HCT116 (cell line): ENCODE measurements around the gene ATP5F1D. TPM values are rescaled to one million over a fixed set of nuclear protein-coding genes. Genes with fewer than 3 reads are reported as not detected.
A peak's percentile ranks its signal among the peaks of the same experiment; 100 is the strongest.

Source experiments
- ATAC-seq: fragments of 200-7000 bp; cut with Tn5 transposase; 2 replicates; pipeline ENCODE4 v1.9.1; 2020; ENCODE audit warnings: mild to moderate bottlenecking, moderate library complexity
- BruUV-seq: library from RNA; stranded (reverse); fragments of 400-500 nt; replicated peaks from 2 replicates; lab custom pipeline; 2021; lab: Mats Ljungman, UMichigan
- CTCF ChIA-PET: fragments of 300-600 bp; sonication (Branson Sonifier 250); formaldehyde crosslinking; loops from one replicate; lab custom pipeline; 2021; ENCODE audit warnings: antibody characterized with exemption; lab: Charles Lee
- POLR2A ChIA-PET: fragments of 300-600, 350-600 bp; sonication (Branson Sonifier 250); formaldehyde crosslinking; loops from one replicate; lab custom pipeline; 2021; ENCODE audit warnings: antibody characterized with exemption; lab: Charles Lee
- RAD21 ChIA-PET, 2 experiments: fragments of 300-600 bp; sonication (Branson Sonifier 250); formaldehyde crosslinking; loops; one replicate each; lab custom pipeline; 2023; ENCODE audit warnings: low total read pairs in 2 of 2; ENCODE audit not compliant: uncharacterized antibody in 2 of 2, unreplicated experiment in 2 of 2, low non-redundant PET in 1 of 2; lab: Charles Lee
- DNase-seq: peaks from one replicate; pipeline ENCODE4 v3.0.0-alpha.2; 2010; ENCODE audit warnings: low read depth, low spot score
- H2AFZ ChIP-seq: fragments of 200-600 bp; shearing (Covaris generic), sonication (generic); 2 replicates; pipeline ENCODE4 v1.6.1; 2017; ENCODE audit warnings: low read depth, mixed run types, mixed read lengths, antibody characterized with exemption, low read length; ENCODE audit not compliant: poor library complexity, severe bottlenecking
- H3K27ac ChIP-seq: 2 replicates; pipeline ENCODE4 v1.5.1; 2012; ENCODE audit warnings: low read depth, low read length
- H3K27me3 ChIP-seq: fragments of 200-600 bp; sonication (generic); 2 replicates; pipeline ENCODE4 v1.6.1; 2016; ENCODE audit warnings: mixed run types, low read length, mixed read lengths; ENCODE audit not compliant: insufficient read depth
- H3K36me3 ChIP-seq, 2 experiments: fragments of 200-500 bp in 1 of 2; fragments of 200-600 bp in 1 of 2; sonication (Bioruptor generic) in 1 of 2; sonication (generic) in 1 of 2; 2 replicates each; pipeline versions ENCODE4 v1.5.1 to v1.6.1; 2014 to 2016; ENCODE audit warnings: low read length in 2 of 2, inconsistent platforms in 1 of 2, mixed read lengths in 1 of 2, mixed run types in 1 of 2; ENCODE audit not compliant: insufficient read depth in 2 of 2, control insufficient read depth in 1 of 2
- H3K4me1 ChIP-seq, 2 experiments: fragments of 200-600 bp in 1 of 2; sonication (generic) in 1 of 2; 2 replicates each; pipeline versions ENCODE4 v1.5.1 to v1.6.1; 2012 to 2017; ENCODE audit warnings: low read length in 2 of 2, inconsistent platforms in 1 of 2, mild to moderate bottlenecking in 1 of 2, mixed read lengths in 1 of 2, mixed run types in 1 of 2, moderate library complexity in 1 of 2; ENCODE audit not compliant: insufficient read depth in 2 of 2, control insufficient read depth in 1 of 2
- H3K4me2 ChIP-seq: fragments of 200-600 bp; sonication (generic); 2 replicates; pipeline ENCODE4 v1.6.1; 2017; ENCODE audit warnings: mixed run types, low read length, mixed read lengths
- H3K4me3 ChIP-seq, 2 experiments: fragments of 200-600 bp in 1 of 2; sonication (generic) in 1 of 2; replicated peaks in 1 of 2; 2 replicates each; pipeline ENCODE4 v1.5.1; 2011 to 2016; ENCODE audit warnings: low read length in 2 of 2, control low read depth in 1 of 2, low read depth in 1 of 2, mild to moderate bottlenecking in 1 of 2, mixed read lengths in 1 of 2, mixed run types in 1 of 2
- H3K79me2 ChIP-seq: fragments of 200-600 bp; sonication (generic); 2 replicates; pipeline ENCODE4 v1.6.1; 2017; ENCODE audit warnings: mild to moderate bottlenecking, mixed run types, low read length, moderate library complexity, mixed read lengths; ENCODE audit not compliant: insufficient read depth
- H3K9ac ChIP-seq: fragments of 200-600 bp; sonication (generic); 2 replicates; pipeline ENCODE4 v1.6.1; 2016; ENCODE audit warnings: low read length, mixed read lengths
- H3K9me2 ChIP-seq: fragments of 200-600 bp; sonication (generic), shearing (Covaris generic); 2 replicates; pipeline ENCODE4 v1.6.1; 2017; ENCODE audit warnings: mixed run types, mild to moderate bottlenecking, moderate library complexity; ENCODE audit not compliant: insufficient read depth
- H3K9me3 ChIP-seq, 2 experiments: fragments of 200-500 bp in 1 of 2; fragments of 200-600 bp in 1 of 2; sonication (Bioruptor generic) in 1 of 2; sonication (generic) in 1 of 2; 2 replicates each; pipeline ENCODE4 v1.6.1; 2014 to 2017; ENCODE audit warnings: low read length in 2 of 2, mixed read lengths in 2 of 2, inconsistent platforms in 1 of 2, low read depth in 1 of 2, mild to moderate bottlenecking in 1 of 2, mixed run types in 1 of 2, moderate library complexity in 1 of 2; ENCODE audit not compliant: control insufficient read depth in 1 of 2, insufficient read depth in 1 of 2
- H4K20me1 ChIP-seq: fragments of 200-600 bp; sonication (generic), shearing (Covaris generic); 2 replicates; pipeline ENCODE4 v1.6.1; 2017; ENCODE audit warnings: mixed run types, mild to moderate bottlenecking, moderate library complexity; ENCODE audit not compliant: insufficient read depth
- ATF3 ChIP-seq: IDR thresholded peaks from 2 replicates; pipeline ENCODE4 v1.6.1; 2012
- CTCF ChIP-seq, 3 experiments: fragments of 200-600 bp in 1 of 3; sonication (generic) in 1 of 3; IDR thresholded peaks in 2 of 3; conservative IDR thresholded peaks in 1 of 3; 2 replicates each; pipeline ENCODE4 v1.5.1; 2012 to 2017; ENCODE audit warnings: low read depth in 2 of 3, low read length in 2 of 3, antibody characterized with exemption in 1 of 3, borderline replicate concordance in 1 of 3, control low read depth in 1 of 3, mild to moderate bottlenecking in 1 of 3, mixed read lengths in 1 of 3, mixed run types in 1 of 3, moderate library complexity in 1 of 3; ENCODE audit not compliant: insufficient read depth in 1 of 3
- MAX ChIP-seq: IDR thresholded peaks from 2 replicates; pipeline ENCODE4 v1.6.1; 2012
- RAD21 ChIP-seq: IDR thresholded peaks from 2 replicates; pipeline ENCODE4 v1.6.1; 2012; ENCODE audit warnings: low read depth, mild to moderate bottlenecking
- intact Hi-C: fragments of 100-400 bp; cut with micrococcal nuclease; formaldehyde crosslinking; loops from 2 replicates; pipeline ENCODE4 v1.10.0; 2022
- total RNA-seq: library from RNA; stranded (reverse); gene quantifications from one replicate; pipeline ENCODE4 v1.2.1, GENCODE V29; 2021; ENCODE audit not compliant: unreplicated experiment

Gene ATP5F1D
- total RNA-seq, 1 experiment from 2014 or later: 428 TPM

- TF ChIP-seq RAD21 (no peak), MAX (no peak), ATF3 (no peak)
- H4K20me1 ChIP-seq: no peaks in the 10 kb centered on the region
- H2AFZ ChIP-seq: no peak overlapping the region
- BruUV-seq: no TSS peak
- no peaks in the 10 kb centered on the region for H3K9me2 ChIP-seq
- no peaks in the 10 kb centered on the region for H3K27me3 ChIP-seq
- no peak for DNase-seq
- intact Hi-C loops: no loop called here
- peaks cover under 1 to 23% of the 10 kb centered on the region in 2 experiments; a peak in 3 of 4 replicates for H3K4me1 ChIP-seq
- no peak overlapping the region for H3K9ac ChIP-seq
- peaks cover 2 to 6% of the 10 kb centered on the region in 2 experiments; a peak in 2 of 4 replicates for H3K36me3 ChIP-seq
- H3K4me2 ChIP-seq: no peak overlapping the region
- ATAC-seq: no peak
- ChIA-PET CTCF (interaction anchor here (2.4 kb wide), 1 partner anchor 109 kb away, joined by 8 read pairs; no protein-coding TSS in a partner anchor), POLR2A (no interaction called here), RAD21 (no interaction called here)
- peaks cover 34% of the 10 kb centered on the region for H3K79me2 ChIP-seq
- no peak overlapping the region for H3K4me3 ChIP-seq
- no peaks in the 10 kb centered on the region for H3K9me3 ChIP-seq
- no peak overlapping the region; the same call in 1 of the 2 replicates for H3K27ac ChIP-seq
These were observed 19.7 kb upstream of the ATP5F1D start for GRCh38 chr19:1221904-1222255.

- no peak for TF ChIP-seq ATF3
- peak in 1 of 3 experiments; percentile 36; a peak in 3 of 6 replicates for TF ChIP-seq CTCF (IDR thresholded peaks at IDR 0.05 in 2 of 3, conservative IDR thresholded peaks at IDR 0.05 in 1 of 3; ENCODE audit: borderline replicate concordance in 1 of 3, insufficient read depth in 1 of 3, low read depth in 2 of 3, low read length in 2 of 3)
- Histone ChIP-seq H3K27ac (peak overlapping the region; percentile 30; the same call in 1 of the 2 replicates), H3K4me3 (no peak overlapping the region), H3K36me3 (peaks cover 2 to 6% of the 10 kb centered on the region in 2 experiments; a peak in 2 of 4 replicates), H3K79me2 (peaks cover 28% of the 10 kb centered on the region), H3K9ac (no peak overlapping the region), H4K20me1 (no peaks in the 10 kb centered on the region), H3K9me2 (no peaks in the 10 kb centered on the region), H3K4me2 (no peak overlapping the region), H2AFZ (no peak overlapping the region), H3K4me1 (peaks cover 6 to 23% of the 10 kb centered on the region in 2 experiments), H3K27me3 (no peaks in the 10 kb centered on the region), H3K9me3 (no peaks in the 10 kb centered on the region)
- peak; percentile 25; the same call in 1 of the 2 replicates for ATAC-seq
- CTCF ChIA-PET: interaction anchor here (0.6 to 2.4 kb wide), 2 partner anchors 37 to 110 kb away, joined by 3 to 8 read pairs; no protein-coding TSS in a partner anchor
- BruUV-seq: no TSS peak
- POLR2A ChIA-PET: no interaction called here
- DNase-seq: no peak
- RAD21 ChIA-PET: no interaction called here
- intact Hi-C loops: no loop called here
These were observed 19.2 kb upstream of the ATP5F1D start for GRCh38 chr19:1222394-1222793.
